HG03460 (cell line): ENCODE results near the gene PLCB3.
"Not testable (repeated sequence)": the region's sequence is repeated elsewhere in the genome, so short reads cannot be mapped to it uniquely, and the experiment has no call there.

Source experiments
- ATAC-seq: cut with Tn5 transposase; IDR thresholded peaks from one replicate; pipeline ENCODE4 v1.9.1; 2021; ENCODE audit not compliant: unreplicated experiment

Gene PLCB3

GRCh38 chr11:64235437-64236161 is 15.7 kb upstream of the PLCB3 start:
- no peak for ATAC-seq

GRCh38 chr11:64237484-64237951 is 13.8 kb upstream of the PLCB3 start:
- ATAC-seq, result no peak

GRCh38 chr11:64238076-64238475 is 13.3 kb upstream of the PLCB3 start:
- ATAC-seq, result no peak

GRCh38 chr11:64238999-64239398 is 12.3 kb upstream of the PLCB3 start:
- no peak for ATAC-seq

GRCh38 chr11:64239662-64240434 is 11.5 kb upstream of the PLCB3 start:
- ATAC-seq, result no peak

- ATAC-seq, result peak; percentile 36
These were observed 10.7 kb upstream of the PLCB3 start, which contains the start of gene FKBP2 for GRCh38 chr11:64240435-64241240. TSS of gene FKBP2 (plus strand) at chr11:64241095. CDS start at chr11:64242388, 1,293 bp downstream.

GRCh38 chr11:64241241-64241490 is 10.2 kb upstream of the PLCB3 start:
- ATAC-seq, result peak; percentile 57

- ATAC-seq, result peak; percentile 51
These were observed 9.6 kb upstream of the PLCB3 start for GRCh38 chr11:64241491-64242374.

GRCh38 chr11:64243236-64243854 is 8.0 kb upstream of the PLCB3 start:
- no peak for ATAC-seq

GRCh38 chr11:64244107-64244506 is 7.2 kb upstream of the PLCB3 start:
- ATAC-seq, result no peak

- ATAC-seq, result no peak
These were observed 6.4 kb upstream of the PLCB3 start for GRCh38 chr11:64244966-64245365.

GRCh38 chr11:64245401-64245796 is 5.9 kb upstream of the PLCB3 start:
- ATAC-seq, result no peak

GRCh38 chr11:64245797-64246620 is 5.3 kb upstream of the PLCB3 start:
- no peak for ATAC-seq

- not testable (repeated sequence) for ATAC-seq
These were observed 4.8 kb upstream of the PLCB3 start for GRCh38 chr11:64246621-64246870.

- ATAC-seq, result no peak
These were observed 4.2 kb upstream of the PLCB3 start, which contains the start of gene PPP1R14B for GRCh38 chr11:64246871-64247728. TSS of gene PPP1R14B (minus strand) at chr11:64246943. CDS start at chr11:64246673, 270 bp downstream.

- ATAC-seq, result no peak
These were observed 3.4 kb upstream of the PLCB3 start for GRCh38 chr11:64247729-64248531.

- no peak for ATAC-seq
These were observed 2.8 kb upstream of the PLCB3 start for GRCh38 chr11:64248578-64248977.

- ATAC-seq, result no peak
These were observed 2.3 kb upstream of the PLCB3 start for GRCh38 chr11:64249038-64249437.
